MV-4-11 (cell line): ENCODE results near the gene SERGEF.

Experiments used
- DNase-seq: peaks from one replicate; lab custom pipeline; 2025; lab: John Stamatoyannopoulos, UW

SERGEF gene

DNA sequence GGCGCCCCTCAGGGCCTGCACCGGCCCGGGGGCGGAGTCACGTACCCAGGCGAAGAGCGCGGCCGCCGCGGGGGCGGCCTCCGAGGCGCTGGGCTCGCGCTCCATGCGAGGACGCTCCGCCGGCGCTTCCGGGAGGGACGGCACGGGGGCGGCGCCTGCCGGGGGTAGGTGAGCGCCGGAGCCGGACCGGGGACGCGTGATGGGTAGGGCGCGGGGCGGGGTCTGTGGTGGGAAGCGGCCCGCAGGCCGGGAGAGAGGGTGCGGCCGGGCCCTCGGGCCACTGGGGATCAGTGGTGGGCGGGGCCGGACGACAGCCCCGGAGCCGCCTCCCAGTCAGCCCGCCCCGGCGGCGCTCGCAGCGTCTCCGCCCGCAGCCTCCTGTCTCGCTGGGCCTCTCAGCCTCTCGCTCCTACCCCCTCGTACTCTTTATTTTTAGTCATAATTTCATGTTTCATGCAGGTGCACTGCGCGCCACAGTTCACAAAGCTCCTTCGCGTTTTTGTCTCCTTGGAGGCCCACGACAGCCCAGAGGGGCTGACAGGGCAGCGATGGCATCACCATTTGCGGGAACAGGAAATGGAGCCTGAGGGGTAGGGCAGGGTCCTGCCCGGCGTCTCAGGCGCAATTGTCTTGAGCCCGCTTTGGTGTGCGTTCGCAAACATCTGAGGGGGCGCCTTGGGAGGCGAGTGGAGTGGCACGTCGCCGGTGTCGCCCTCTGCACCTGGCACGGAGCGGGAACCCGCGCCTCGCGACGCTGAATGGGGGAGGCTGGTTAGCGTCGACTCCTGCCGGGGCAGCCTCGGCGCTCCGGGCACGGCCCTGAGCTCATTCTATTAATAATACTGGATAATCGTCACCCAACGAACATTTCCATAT is at the start of gene SERGEF:
SERGEF (minus strand) TSS at position 142 of the 876 bp plus-strand sequence; CDS start at position 105, 37 bp downstream.
- DNase-seq: peak; percentile 86

- DNase-seq: no peak
Measured at GRCh38 chr11:18061351-18061750, 48.5 kb upstream of the SERGEF start.

- DNase-seq: no peak
Measured at GRCh38 chr11:18056561-18057181, 43.8 kb upstream of the SERGEF start.

DNA sequence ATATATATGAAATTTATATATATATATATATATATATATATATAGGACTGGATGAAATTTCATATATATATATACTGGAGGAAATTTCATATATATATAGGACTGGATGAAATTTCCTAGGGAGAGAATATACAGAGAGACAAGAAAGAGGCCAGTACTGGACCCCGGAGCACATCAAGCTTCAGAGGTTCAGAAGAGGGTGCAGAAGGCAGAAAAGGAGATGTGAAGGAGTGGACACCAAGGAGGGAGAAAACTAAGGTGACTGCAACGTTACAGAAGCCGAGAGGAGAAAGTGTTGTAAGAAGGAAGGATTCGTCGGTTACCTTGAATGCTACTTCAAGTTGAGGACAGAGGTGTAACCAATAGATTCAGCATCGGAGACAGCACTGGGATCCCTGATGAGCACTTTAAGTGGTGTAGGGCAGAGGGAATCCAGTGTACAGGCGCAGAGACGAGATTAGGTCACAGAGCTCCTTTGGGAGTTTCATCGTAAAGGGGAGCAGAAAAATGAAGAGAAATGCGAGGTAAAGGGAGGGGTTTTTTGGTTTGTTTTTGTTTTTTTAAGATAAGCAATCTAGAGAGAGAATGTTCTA is 41.8 kb upstream of the SERGEF start:
- DNase-seq: no peak

DNA sequence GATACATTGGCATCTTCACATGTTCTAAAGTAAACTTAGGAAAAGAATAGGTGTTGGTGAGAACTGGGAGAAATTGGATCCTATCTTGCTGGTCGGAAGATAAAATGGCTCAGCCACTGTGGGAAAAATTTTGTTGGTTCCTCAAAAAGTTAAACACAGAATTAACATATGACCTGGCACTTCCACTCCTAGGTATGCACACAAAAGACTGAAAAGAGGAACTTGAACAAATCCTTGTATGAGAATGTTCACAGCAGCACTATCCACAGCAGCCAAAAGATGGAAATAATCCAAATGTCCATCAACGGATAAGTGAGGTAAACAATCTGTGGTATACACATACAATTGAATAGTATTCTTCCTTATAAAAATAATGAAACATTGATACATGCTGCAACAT is 38.0 kb upstream of the SERGEF start:
- DNase-seq: no peak

- no peak for DNase-seq
Measured at GRCh38 chr11:18046116-18046777, 33.4 kb upstream of the SERGEF start, which contains the start of gene TPH1. Gene TPH1, minus strand, starts transcription at chr11:18046269. Its CDS starts 5,507 bp downstream, at chr11:18040762.

DNA sequence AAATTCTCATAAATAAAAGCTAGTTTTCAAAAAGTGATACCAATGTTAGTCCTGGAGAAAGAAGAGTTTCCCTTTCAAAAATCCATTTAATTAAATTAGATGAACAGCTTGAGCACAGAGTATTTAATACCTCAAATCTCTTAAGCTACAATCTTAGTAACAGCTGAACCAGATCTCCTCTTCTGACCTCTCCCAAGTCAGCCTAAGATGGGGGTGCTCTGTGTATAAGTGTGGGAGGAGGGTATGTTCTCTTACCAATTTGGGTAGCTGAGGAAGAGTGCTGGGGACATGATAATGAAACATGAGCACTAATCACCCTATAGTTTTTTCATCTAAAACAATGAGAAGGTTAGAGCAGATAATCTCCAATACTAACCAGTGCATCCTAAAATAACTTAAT is 23.6 kb upstream of the SERGEF start:
- DNase-seq: no peak

DNA sequence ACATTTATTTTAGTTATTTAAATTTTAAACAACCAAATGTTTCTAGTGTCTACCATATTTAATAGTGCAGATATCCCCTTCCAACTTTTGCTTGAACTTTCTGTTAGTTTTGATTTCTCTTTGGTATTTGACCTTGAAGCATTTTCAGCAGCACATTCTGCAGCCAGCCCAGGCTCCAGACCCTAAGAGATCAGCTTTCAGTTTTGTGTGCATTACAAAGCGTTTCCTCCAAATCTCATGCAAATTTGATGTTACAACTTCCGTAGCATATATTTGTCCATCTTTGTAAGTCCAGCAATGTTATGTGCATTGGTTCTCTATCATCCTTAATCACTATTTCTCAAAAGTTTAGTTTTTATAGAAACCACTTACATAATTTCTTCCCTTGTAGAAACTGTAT is 14.6 kb upstream of the SERGEF start:
- no peak for DNase-seq

DNA sequence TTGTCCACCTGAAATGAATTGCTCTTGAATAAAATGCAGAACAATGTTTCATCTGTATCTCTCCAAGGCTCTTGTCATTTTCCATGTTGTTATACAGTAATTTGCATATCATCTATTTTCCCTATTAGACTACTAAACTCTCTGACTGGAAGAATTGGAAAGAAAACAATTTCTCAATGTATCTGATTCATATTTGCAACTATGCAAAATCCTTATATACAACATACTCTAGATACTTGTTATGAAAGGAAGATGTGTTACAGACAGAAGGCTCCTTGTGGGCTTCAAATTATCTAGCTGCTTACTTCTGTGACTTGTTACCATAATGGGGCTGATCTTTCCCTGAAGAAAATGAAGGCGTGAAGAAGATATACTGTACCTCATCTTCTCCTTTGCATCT is 9.6 kb upstream of the SERGEF start:
- no peak for DNase-seq

DNA sequence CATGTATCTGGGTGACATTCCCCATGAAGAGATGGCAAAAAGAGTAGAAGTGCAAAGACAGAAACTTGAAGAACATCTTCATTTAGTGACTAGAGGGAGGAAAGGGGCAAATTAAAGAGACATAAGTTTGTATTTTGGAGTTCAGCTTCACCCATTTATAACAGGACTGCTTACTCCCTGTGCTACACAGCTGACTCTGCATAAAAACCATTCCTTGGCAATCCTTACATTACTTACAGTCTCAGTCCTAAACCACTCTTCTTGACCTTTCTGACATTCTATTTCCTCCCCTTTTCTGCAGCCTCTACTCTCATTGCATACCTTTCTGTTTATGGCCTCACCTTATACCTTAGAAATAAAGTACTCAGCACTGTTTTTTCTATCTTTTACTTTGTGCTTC is 6.8 kb upstream of the SERGEF start:
- DNase-seq: no peak

GRCh38 chr11:18016789-18017188 is 3.9 kb upstream of the SERGEF start:
- no peak for DNase-seq

GRCh38 chr11:18014876-18015275 is 2.0 kb upstream of the SERGEF start:
- no peak for DNase-seq

- no peak for DNase-seq
Measured at GRCh38 chr11:18013790-18014507, 1.1 kb upstream of the SERGEF start.

DNA sequence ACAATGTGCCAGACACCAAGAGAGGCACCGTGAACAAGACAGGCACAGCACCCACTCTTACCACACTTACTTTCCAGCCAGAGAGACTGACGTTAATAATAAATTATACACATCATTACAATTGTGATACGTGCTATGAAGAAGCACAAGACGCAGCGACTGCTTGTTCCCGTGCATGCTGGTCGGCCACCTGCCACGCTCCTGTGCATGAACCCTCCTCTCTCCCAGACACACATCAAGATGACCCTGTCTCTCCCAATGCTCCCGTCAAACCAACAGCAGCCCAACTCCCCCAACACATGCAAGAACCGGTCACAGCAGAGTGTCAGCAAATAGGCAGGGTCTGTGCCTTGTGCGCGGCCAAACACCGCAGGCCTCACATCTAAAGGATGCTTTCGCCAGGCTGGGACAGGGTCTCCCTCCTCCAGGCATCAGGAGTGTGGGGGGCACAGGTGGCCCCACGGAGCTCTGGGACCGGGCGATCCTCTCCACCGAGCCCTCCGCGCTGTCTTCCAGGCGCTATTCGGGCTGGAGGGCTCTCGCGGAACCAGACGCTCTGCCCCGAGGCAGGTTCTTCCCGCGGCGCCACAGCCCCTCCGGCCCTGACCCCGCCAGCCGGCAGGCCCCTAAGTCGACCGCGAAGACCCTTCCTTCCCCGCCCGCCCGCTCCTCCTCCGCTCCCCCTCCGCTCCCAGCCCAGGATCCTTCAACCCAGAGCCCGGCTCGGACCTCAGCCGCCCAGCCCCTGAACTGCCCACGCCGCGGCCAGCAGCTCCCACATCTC is 533 bp downstream of the SERGEF start:
- DNase-seq: no peak

DNA sequence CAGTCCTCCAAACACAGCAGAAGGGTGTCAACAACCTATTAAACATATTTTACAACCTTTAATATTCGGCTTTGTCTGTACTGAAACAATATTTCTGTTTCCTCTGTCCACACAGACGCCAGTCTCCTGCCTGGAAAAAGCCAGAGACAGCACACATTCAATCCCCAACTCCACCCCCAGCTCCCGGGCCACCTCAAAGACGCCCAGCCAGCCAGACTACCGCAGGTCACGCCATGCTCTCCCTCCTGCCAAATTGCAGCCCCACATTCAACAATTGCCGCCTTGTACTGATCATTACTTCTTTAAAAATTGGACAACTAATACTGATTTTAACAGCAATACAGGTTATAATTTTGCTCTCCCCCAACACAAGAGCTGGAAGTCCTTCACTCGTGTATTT is 1.2 kb downstream of the SERGEF start:
- DNase-seq: no peak

DNA sequence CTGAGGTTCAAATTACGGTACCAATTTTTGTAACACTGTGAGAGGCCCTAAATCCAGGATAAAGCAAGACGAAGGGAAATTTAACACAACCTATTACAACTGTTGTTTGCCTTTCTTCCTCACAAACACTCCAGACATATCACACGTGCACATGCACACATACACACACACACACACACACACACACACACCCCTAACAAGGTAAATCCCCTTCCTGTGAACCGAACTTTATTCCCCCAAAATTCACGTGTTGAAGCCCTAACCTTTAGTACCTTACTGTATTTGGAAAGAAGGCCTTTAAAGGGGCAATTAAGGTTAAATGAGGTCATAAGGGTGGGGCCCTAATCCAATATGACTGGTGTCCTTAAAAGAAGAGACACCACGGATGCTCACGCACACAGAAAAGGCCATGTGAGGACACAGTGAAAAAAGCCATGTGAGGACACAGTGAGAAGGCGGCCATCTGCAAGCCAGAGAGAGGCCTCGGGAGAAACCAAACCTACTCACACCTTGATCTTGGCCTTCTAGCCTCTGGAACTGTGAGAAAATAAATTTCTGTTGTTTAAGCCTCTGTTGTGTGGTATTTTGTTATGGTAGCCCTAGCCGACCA is 1.8 kb downstream of the SERGEF start:
- DNase-seq: no peak

DNA sequence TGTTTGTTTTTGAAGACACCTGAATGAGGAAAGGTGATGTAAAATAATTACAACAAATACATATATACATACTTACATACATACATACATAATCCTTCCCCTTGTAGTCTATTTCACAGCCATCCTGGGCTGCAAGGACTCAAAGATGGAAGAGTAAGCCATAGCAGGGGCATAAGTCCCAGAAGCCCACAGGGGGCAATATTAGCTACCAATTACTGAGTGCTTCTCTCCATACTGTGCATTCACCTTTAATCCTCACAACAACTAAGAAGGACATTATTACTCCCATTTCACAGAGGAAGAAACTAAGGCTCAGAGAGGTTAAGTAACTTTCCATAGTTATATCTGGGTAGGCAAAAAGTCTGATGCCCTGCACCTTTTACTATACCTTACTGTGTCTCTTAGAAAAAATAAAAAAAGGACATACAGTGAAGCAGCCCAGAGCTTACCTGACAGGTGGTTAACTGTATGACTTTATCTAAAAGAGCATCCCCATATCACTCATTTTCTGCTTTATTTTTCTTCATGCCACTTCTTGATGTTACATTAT is 2.7 kb downstream of the SERGEF start:
- no peak for DNase-seq

DNA sequence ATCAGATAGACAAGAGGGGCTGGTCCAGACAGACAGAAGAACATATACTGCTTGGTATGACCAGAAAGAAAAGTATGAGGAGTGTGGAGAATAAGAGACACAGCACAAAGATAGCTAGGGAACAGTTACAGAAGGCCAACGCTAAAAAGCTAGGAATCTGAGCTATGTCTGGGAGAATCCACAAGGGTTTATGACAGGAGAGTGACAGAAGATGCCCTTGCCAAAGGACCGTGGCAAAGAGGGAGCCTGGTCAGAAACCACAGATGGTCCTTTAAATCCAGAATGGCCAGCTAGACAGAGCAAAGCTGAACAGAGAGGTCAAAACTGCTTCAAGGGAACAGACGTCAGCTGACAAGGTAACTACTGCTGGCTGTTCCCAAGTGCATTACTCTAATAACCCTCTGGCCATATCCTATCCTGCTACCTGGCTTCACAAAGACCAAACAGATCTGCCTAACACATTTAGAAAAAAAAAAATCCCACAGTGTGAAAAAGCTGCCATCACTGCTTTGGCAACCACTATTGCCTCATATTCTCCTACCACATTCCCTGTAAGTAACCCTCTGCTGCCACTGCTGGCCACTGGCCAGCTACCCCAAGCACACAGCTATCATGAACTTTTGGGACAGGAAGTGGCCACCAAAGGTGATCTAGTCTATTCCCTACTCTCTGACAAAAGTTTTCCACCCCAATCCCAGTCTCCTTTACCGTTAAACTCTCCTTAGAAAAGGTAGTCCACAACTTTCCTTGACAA is 7.3 kb downstream of the SERGEF start:
- DNase-seq: peak; percentile 68

DNA sequence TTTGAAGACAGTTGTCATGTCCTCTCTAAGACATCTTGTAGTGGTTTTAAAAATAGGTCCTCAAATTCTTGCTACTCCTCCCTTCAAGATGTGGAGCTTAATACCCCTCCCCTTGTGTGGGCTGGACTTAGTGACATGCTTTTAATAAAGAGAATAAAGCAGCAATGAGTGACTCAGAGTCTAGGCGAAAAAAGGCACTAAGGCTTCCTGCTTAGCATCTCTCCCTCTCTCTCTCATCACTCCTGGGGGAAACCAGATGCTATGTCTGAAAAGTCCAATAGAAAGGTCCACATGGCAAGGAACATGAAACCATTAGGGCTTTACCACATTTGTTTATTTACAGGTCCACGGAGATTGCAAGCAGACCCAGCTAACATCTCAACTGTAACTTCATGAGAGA is 11.7 kb downstream of the SERGEF start:
- DNase-seq: no peak

DNA sequence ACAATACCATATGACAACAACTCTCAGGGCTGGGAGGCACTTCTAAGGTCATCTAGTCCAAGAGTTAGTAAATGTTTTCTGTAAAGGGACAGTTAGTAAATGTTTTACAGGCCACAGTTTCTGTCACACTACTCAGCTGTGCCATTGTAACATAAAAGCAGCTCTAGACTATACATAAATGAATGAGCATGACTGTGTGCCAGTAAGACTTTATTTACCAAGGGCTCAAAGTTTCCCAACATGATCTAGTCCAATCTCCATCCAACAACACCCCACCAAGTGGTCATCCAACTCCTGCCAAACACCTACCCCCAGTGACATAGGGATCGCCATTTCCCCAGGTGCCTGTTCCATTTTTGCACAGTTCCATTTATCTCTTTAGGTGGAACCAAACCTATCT is 12.1 kb downstream of the SERGEF start:
- DNase-seq: no peak
